ENCODE measurements around the gene PLA2G2A.
"Not testable (repeated sequence)": the region's sequence is repeated elsewhere in the genome, so short reads cannot be mapped to it uniquely, and the experiment has no call there.

PLA2G2A gene

DNA sequence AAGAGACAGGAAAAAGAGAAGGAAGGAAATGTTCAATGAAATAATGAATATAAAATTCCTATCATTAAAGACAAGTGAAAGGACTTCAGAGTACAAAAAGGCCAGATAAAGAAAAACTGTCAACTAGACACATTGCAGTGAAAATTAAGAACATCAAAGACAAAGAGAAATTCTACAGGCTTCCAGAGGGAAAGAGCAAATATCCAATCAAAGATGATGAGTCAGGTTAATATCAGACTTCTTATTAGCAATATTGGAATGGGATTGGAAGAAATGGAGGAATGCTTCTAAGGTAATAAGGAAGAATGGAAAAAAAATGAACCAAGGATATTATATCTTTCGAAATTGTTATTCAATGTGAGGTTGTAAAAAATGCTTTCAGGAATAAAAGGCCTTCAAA is 7.8 kb downstream of the PLA2G2A start:
- DNase-seq, result no peak

DNA sequence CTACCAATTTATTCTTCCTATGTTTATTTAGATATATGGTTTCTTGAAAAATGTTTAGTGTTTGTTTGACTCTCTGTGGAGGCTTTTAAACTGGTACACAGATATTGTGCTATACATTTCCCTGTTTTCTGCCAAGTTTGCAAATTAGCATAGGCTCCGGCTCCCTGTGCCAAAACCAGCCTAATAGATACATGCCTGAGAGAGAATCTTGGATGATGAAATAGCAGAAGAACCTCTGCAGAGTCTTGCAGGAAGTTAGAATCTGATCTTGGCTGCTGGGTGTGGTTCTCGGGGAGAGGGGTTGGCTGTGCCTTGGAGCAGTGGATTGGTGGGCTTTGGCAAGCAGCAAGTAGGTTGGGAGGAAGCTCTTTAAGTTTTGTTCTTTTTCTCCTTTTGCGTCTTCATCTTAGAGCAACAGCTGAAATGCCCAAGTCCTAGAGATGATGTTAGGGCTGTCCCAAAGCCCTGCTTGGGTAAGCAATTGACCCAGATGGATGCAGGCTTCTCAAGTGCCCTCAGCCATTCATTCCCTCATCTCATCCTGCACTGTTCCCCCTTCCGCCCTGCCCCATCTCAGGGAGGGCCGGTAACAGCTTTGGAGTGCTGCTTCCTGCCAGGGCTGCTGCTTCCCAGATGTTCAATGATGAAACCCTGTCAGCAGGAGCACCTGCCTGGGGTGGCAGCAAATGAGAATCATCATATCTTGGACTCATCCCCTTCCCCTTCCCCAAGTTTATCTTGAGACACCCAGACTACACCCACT is 9.3 kb downstream of the PLA2G2A start:
- no peak for DNase-seq

DNA sequence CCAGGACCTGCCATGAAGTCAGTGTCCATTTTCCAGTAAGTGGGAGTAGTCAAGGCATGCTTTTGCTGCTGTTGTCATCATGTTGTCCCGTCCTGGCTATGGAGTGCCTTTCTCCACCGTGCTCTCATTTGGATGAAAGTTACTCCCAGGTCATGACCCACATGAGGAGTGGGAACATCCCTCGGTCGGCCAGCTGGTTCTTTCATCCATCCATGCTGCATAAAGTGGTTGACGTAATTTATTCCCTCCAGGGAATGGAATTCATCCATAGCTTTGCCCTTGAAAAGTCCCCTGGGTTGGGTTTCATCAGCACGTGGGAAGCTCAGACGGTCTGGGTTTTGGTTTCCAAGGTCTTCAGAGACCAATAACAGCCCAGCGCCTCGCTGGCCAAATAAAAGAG is 11.6 kb downstream of the PLA2G2A start:
- no peak for DNase-seq

DNA sequence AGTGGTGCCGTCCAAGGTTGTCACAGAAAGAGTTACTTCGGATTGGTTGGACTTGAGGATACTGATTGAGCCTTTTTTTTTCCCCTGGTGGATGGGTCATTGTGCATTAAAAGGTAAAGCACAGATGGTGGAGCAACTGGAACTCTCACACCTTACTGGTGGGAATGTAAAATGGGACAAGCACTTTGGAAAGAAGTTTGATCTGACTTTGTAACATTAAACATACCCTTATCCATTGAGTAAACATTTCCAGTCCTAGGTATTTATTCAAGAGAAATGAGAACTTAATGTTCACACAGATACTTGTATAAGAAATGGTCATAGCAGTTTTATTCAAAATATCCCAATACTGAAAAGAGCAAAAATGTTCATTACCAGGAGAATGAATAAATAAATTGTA is 14.9 kb downstream of the PLA2G2A start:
- DNase-seq, result no peak

DNA sequence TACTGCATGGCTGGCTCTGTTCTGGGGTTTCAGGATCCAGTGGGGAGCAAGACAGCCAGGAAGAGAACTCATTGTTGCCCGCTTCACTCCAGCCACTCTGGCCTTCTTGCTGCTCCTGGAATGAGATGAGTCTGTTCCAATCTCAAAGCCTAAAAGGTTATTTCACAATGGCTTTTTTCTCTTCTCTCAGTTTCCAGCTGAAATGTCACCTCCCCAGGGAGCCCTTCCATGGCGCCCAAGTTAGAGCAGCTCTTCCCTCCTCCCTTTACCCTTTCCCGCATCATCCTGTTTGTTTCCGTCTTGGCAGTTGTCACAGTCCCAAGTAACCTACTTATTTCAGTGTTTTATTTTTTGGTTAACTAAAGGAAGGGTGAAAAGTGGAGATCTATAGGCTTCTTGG is 15.8 kb downstream of the PLA2G2A start:
- no peak for DNase-seq

DNA sequence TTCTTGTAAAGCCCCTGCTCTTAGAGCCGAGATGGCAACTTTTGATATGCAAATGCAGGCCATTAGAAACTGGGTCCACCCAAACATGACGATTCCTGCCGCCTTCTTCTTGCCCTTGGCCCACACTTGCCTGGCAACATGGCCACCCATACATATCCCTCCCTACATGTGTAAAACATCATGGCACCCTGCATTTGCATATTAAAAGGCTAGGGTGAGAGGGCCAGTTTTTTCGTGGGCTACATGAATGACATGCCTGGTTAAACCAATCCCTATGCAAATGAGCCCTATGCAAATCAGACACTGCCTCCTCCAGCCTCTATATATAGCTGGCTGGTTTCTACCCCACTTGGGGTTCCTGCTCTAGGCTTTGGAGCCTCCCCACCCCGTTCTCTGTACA is 18.8 kb downstream of the PLA2G2A start:
- DNase-seq, result no peak

DNA sequence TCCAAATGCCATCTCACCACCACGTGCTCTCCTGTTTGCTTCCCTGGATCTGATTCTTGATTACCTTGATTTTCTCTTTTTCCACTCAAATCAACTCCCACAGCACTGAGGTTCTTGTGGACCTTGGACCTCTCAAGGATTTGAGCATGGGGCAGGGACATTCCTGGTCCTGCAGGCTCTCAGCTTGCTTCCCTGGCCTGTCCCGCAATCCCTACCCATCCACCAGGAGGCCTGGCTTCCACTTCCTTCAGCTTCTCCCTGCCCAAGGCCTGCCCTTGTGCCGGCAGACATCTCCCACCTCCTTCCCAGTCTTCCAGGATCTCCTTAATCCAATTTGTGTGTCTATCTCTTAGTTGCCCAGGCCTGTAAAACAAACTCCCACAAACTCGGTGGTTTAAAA is 21.6 kb downstream of the PLA2G2A start:
- no peak for DNase-seq

DNA sequence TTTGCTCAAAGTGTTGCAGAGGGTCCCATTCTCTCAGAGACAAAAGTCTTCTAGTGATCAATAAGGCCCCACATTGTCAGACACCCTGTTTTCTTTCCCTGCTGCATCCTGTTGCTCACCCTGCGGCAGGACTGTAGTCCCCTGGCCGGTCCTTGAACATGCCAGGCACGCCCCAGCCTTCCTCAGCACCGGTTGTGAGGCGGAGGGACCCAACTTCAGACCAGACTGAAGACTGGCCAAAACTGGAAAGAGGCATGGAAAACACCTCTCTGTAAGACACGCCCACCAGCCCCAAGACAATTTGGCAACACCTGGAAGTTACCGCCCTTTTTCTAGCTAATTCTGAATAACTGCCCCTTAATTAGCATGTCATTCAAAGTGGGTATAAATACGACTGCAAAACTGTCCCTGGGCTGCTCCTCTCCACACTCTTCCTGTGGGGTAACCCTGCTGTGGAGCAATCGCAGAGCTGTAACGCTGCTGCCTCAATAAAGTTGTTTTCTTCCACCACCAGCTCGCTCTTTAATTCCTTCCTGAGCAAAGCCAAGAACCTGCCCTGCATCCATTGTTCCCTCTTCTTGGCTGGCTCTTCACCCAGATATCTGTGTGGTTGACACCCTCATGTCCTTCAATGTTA is 23.8 kb downstream of the PLA2G2A start:
- no peak for DNase-seq

DNA sequence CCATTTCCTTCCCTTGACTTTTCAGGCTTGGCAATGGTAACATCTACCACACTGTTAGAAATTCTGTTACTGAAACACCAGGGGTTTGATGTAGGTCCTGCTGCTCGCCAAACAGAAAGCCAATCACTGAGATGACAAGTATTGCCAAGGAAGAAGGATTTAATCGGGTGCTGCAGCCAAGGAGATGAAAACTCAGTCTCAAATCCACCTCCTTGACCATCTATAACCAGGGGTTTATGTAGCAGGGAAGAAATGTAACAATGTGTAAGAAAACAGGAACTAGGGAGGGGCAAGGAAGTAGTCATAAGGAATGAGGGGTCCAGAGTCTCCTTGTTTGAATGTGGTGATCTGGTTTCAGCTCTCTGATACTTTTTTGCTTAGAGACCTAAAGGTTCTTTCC is 25.4 kb downstream of the PLA2G2A start:
- no peak for DNase-seq

DNA sequence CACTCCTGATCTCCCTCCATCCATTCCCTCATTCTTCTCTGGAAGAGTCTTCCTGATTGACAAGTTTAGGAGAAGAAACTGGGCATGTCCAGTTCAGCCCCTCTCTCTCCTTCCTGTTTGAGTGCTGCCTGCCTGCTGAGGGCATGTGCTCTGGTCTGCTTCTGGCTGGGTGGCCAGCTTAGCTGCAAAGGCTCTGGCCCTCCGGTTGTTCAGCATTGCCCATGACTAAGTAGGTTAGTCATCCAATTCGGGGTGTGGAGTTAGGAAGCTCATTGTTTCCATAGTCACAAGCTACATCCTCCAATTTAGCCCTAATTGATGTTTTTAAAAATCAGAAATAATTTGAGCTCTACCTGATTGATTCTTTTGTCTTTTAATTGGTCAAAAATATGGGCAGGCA is 30.4 kb downstream of the PLA2G2A start:
- no peak for DNase-seq

DNA sequence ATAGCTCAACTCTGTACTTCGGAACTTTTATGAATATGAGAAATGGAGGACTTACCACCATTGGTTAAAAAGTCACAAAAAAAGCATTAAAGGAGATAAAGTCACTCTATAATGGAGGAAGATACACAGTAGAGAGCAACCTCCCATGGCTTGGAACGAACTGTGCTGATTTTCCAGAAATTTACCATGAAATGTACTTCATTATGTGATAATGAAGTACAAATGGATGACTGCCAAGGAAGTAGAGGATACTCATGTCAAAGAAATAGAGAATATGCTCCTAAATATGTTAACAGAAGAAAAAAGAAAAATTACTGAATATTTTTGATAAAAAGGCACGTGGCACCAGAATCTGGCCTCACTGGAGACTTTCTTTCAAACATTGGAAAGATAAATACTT is 32.4 kb downstream of the PLA2G2A start:
- DNase-seq, result no peak

DNA sequence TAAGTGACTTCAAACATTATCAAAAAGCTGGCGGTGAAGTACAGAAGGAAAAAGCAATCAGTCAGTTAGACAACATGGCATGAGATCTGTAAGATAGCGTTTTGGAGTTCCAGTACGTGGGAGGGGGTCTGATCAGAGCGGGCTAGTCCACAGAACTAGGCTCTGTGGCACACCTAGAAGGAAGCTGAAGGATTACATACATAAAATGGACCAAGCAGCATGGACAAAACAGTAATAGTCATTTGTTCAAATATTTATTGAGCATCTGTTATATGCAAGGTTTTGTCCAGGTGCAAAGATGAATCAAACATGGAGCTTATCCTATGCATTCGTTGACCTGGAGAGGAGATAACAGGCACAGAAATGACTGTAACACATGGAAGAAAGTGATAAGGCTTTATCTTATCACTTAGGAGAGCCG is 33.1 kb downstream of the PLA2G2A start:
- no peak for DNase-seq

DNA sequence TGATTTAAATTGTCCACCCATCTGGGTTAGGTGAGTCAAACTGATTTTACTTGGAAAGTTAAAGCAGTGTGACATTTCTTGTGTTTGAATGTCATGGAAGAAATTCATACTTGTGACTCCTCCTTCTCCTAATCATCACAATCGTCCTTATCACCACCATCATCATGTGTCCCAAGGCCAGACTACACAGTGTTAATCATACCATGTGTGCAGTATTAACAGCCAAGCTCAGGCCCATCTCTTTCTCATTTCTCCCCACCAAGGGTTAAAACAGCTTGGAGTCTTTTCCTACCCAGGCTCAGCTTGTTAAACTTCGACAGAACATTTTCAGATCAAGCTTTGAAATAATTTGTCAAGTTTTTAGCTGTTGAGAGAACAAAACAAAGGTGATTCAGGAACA is 33.5 kb downstream of the PLA2G2A start:
- DNase-seq, result no peak

DNA sequence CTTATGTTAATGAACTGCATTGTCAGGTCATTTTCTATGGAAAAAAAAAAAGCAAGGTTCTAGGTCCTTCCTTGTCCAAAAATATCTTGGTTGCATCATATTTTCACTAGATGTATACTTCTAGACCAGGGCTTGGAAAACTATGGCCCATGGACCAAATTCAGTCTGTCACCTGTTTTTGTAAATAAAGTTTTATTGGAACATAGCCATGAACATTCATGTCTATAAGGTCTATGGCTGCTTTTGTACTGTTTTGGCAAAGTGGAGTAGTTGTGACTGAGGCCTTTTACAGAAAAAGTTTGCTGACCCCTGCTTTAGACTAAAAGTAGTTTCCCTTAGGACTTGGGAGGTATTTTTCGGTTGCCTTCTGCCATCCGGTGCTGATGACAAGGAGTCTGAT is 36.8 kb downstream of the PLA2G2A start:
- no peak for DNase-seq

DNA sequence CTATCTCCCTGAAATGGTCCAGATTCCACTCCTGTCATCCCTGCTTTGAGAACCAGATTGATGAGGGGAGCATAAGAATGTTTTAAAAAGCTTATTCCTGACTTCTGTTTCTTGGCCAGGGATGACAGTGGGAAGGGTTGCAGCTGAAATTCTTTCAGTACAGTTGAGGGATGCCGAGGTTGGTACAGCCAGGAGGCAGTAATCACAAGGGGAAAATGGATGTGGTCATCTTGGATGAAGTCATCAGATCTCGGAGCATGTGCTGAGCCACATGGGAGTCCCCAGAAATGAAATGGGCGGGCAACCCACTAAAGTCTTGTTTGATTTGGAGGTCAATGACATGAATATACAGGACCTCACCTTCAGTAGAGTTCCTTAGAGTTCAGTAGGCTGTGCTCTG is 37.3 kb downstream of the PLA2G2A start:
- no peak for DNase-seq

DNA sequence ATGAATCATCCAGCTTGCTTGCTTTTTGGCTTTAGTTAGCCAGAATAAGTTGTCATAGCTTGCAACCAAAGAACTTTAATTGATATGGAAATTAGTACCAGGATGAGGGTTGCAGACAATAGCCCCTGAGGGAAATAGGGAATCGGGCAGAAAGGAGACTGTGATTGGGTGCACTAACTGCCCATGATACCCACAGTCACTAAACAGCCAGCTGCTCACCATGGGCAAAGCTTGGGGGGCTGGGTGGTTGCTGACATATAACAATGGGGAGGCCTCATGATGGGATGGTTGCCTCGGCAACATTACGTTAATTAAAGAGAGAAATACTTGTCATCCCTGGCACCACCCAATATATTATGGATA is 38.2 kb downstream of the PLA2G2A start:
- DNase-seq, result no peak

DNA sequence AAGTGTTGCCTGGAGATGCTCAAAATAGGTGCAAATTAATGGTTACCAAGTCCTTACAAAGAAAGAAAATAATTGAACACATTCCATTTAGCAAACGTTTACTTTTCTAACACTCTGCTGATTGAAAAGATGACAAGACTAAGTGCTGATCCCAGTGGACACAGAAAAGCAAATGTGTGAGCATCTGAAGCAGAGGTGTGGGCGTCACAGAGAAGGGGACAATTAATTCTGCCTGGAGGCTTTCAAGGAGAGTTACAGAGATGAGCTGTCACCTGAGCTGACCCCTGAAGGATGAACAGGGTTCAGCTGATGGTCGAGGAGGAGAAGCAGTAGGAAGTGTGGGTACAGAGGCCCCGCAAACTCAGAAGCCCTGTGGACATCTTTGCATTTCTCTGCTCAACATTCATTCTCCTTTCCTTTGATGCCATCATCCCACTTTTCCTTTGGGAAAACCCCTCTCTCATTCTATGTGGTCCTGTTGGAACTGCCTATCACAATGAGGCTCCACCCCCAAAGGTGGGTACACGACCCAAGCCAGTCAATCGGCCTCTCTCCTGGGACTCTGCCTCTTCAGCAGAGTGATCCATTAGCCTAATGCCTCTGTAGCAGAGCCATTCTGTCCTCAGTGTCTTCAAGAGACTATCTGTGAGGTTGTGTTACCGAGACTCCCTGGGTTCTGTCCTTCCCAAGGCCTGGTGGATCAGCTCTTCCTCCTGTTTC is 38.8 kb downstream of the PLA2G2A start:
- DNase-seq, result no peak

DNA sequence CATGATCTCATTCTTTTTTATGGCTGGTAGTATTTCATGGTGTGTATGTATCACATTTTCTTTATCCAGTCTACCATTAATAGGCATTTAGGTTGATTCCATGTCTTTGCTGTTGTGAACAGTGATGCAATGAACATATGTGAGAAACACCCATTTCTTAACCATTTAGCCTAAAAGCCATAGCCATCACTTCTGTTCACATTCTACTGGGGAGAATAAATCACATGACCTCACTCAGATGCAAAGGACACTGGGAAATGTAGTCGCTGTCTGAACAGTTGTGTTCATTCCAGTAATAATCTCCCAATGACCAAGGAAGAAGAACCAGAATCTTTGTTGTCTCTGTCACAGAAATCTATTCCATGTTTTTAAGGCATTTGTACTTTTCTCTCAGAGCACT is 40.9 kb downstream of the PLA2G2A start:
- DNase-seq, result no peak

DNA sequence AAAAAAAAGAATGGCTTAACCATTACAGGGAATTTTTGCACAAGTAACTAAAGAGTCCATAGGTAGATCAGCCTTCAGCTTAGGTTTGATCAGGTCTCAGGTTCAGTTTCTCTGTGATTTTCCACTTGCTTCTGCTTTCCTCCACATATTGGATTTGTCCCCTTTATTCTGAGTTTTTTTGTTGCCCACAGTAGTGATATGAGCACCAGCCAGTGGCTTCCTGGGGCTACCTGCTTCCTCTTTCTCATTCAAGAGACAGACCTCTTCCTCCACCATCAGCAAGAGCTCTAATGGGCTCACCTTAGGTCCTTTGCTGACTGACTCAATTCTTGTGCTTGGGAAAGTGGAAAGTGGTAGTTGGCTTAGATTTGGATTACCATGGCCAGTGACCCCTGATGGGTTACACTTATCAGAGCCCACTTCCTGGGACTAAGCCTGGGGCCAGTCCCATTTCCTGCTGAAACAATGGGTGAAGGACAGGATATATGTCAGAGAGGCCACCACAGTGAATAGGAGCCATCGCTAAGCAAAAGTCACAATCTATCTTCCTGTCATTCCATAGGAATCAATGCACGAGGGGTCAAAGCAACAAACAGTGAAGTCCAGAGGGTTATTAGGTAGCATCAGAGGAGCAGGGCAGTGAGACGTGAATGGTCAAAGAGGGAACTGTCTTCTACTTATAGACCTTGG is 43.2 kb downstream of the PLA2G2A start:
- no peak for DNase-seq

DNA sequence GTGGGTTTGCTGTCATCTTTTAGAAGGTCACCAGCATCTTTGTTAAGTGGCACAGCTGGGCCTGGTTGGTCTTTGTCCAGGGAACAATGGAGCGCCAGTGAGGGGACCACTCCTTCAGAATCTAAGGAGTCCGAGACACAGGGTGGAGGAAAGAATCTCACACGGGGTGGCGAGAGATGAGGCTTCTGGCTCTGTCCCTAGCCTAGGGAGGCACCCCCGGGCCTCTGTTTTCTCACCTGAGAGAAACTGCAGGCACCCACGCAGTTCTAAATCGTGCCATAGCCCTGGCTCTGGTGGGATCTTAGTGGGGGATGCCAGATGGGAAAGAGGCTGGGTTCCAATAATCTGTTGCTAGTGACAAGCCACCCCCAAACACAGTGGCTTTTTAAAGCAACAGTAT is 45.1 kb downstream of the PLA2G2A start:
- DNase-seq, result no peak

DNA sequence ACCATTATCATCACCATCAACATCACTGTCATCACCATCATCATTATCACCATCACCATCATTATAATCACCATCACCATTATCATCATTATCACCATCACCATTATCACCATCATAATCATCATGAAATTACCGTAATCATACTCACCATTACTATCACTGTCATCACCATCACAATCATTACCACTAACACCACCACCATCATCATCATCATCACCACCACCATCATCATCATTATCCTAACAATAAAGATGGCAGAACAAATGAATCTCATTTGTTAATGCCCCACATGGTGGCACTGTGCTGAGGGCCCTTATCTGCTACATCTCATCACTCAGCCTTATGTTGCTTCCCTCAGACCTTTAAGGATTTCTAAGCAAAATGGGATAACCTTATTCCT is 46.6 kb downstream of the PLA2G2A start:
- DNase-seq, result no peak

DNA sequence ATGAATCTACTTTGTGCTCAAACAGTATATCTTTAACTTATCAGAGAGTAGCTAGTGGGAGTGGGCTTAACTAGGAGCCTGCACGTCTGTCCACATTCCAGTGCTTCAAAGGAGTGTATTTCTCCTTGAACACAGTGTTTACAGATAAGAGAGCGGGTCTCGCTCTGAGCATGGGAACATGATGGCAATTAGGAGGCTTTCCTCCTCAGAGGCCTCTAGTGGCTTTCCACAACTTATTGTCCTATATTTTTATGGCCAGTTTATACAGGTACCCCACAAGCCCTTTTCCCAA is 52.3 kb downstream of the PLA2G2A start:
- DNase-seq, result not testable (repeated sequence)

DNA sequence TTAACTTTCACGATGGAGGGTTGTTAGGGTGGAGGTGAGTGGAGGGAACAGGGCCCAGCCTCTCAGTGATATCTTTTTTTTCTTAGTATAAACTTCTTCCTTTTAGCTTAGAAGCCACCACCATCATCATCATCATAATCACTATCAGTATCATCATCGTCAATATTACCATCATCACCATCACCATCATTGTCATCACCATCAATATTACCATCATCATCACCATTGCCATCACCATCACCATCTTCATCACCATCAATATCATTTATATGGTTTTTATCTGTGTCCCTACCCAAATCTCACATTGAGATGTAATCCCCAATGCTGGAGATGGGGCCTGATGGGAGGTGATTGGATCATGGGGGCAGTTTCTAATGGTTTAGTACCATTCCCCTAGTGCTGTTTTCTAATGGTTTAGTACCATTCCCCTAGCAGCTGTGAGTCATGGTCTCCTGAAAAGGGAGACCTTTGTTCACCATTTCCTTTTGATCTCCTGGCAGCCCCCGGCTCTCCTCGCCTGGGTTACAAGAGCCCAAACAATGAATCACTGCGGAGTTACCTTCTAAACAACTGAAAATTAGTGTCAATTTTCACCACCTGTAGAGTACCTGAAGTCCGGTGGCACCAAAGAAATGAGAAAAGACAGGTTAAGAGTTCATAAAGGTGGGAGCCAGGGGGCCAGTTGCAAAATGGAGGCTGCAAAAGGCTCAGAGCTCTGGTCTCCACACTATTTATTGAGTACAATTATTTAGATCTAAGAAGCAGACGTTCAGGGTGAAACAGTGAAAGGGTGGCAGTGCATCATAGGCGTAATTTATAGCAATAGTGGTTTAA is 52.9 kb downstream of the PLA2G2A start:
- no peak for DNase-seq

Data from NCI-H2029 treated with DMSO at 0.1 percent for 48 hours (cell line).